ENCODE measurements around the gene DPF1. TPM values are rescaled to one million over a fixed set of nuclear protein-coding genes. Genes with fewer than 3 reads are reported as not detected.
A peak's percentile ranks its signal among the peaks of the same experiment; 100 is the strongest.

The DPF1 gene
- total and polyA plus RNA-seq, 2 donors (not counting 1 experiment from before 2014, with no cell fraction given) = 0.50 to 1.6 TPM

GRCh38 chr19:38185562-38185961 lies 38.5 kb downstream of the DPF1 start:
- H3K36me3 ChIP-seq (ENCODE audit: control insufficient read depth, insufficient read depth, low read length) = no peaks in the 10 kb centered on the region
- no peak overlapping the region for H3K4me2 ChIP-seq (ENCODE audit: extremely low read depth, insufficient read depth, low read length)
- H3K4me3 ChIP-seq (replicated peaks in 1 of 4; ENCODE audit: control extremely low read depth in 1 of 4, insufficient read depth in 1 of 4, low read depth in 3 of 4, low read length in 4 of 4) = no peak overlapping the region
- TF ChIP-seq EZH2 (IDR thresholded peaks at IDR 0.05; ENCODE audit: low read length, missing control alignments) = no peak
- TF ChIP-seq CTCF (conservative IDR thresholded peaks at IDR 0.05 in 1 of 2, IDR thresholded peaks at IDR 0.05 in 1 of 2; ENCODE audit: low read depth in 1 of 2, low read length in 2 of 2) = no peak
- H4K20me1 ChIP-seq (ENCODE audit: control insufficient read depth, extremely low read depth, insufficient read depth, low read length) = no peaks in the 10 kb centered on the region
- no peak for DNase-seq (ENCODE audit: low read depth in 2 of 2)
- H3K9me3 ChIP-seq (ENCODE audit: control insufficient read depth, insufficient read depth, low read depth, low read length) = no peaks in the 10 kb centered on the region
- no peaks in the 10 kb centered on the region for H3K79me2 ChIP-seq (ENCODE audit: control insufficient read depth, insufficient read depth, low read length)
- no peaks in the 10 kb centered on the region for H3K27me3 ChIP-seq (ENCODE audit: control insufficient read depth, insufficient read depth, low read length)
- no peak overlapping the region for H3K27ac ChIP-seq (ENCODE audit: insufficient read depth, low read length)
- H3K9ac ChIP-seq (ENCODE audit: insufficient read depth, low read length) = no peak overlapping the region
- H3K4me1 ChIP-seq (ENCODE audit: control insufficient read depth, extremely low read depth, insufficient read depth, low read length) = peaks cover 10% of the 10 kb centered on the region
- no peak overlapping the region for H2AFZ ChIP-seq (ENCODE audit: low read length)

DNA sequence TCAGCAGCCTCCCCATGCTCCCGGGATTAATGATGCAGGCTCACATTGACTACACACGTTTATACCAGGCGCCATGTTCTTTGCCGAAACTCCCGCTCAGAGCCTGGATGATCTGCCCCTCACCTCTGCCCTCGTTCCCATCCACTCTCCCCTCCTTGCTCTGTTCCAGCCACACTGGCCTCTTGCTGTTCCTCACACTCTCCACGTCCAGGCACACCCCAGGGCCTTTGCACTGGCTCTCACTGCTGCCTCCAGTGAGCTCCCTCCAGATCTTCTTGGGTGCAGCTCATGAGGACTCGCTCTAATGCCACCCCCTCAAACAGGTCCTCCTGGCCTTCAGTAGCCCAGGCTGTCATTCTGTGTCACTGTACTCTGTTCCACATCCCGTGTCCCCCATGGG lies 39.2 kb downstream of the DPF1 start:
- no peaks in the 10 kb centered on the region for H3K27me3 ChIP-seq (ENCODE audit: control insufficient read depth, insufficient read depth, low read length)
- no peak for TF ChIP-seq EZH2 (IDR thresholded peaks at IDR 0.05; ENCODE audit: low read length, missing control alignments)
- TF ChIP-seq CTCF (conservative IDR thresholded peaks at IDR 0.05 in 1 of 2, IDR thresholded peaks at IDR 0.05 in 1 of 2; ENCODE audit: low read depth in 1 of 2, low read length in 2 of 2) = no peak
- no peaks in the 10 kb centered on the region for H4K20me1 ChIP-seq (ENCODE audit: control insufficient read depth, extremely low read depth, insufficient read depth, low read length)
- peak overlapping the region; percentile 69 for H3K27ac ChIP-seq (ENCODE audit: insufficient read depth, low read length)
- no peak for DNase-seq (ENCODE audit: low read depth in 2 of 2)
- H3K9me3 ChIP-seq (ENCODE audit: control insufficient read depth, insufficient read depth, low read depth, low read length) = no peaks in the 10 kb centered on the region
- H3K4me3 ChIP-seq (replicated peaks in 1 of 4; ENCODE audit: control extremely low read depth in 1 of 4, insufficient read depth in 1 of 4, low read depth in 3 of 4, low read length in 4 of 4) = no peak overlapping the region
- H3K9ac ChIP-seq (ENCODE audit: insufficient read depth, low read length) = no peak overlapping the region
- H3K4me2 ChIP-seq (ENCODE audit: extremely low read depth, insufficient read depth, low read length) = no peak overlapping the region
- H3K4me1 ChIP-seq (ENCODE audit: control insufficient read depth, extremely low read depth, insufficient read depth, low read length) = peaks cover 10% of the 10 kb centered on the region
- H3K36me3 ChIP-seq (ENCODE audit: control insufficient read depth, insufficient read depth, low read length) = no peaks in the 10 kb centered on the region
- no peak overlapping the region for H2AFZ ChIP-seq (ENCODE audit: low read length)
- H3K79me2 ChIP-seq (ENCODE audit: control insufficient read depth, insufficient read depth, low read length) = no peaks in the 10 kb centered on the region

- no peaks in the 10 kb centered on the region for H4K20me1 ChIP-seq (ENCODE audit: control insufficient read depth, extremely low read depth, insufficient read depth, low read length)
- peak overlapping the region; percentile 76 for H2AFZ ChIP-seq (ENCODE audit: low read length)
- peak overlapping the region; percentile 82 for H3K4me2 ChIP-seq (ENCODE audit: extremely low read depth, insufficient read depth, low read length)
- H3K4me3 ChIP-seq (replicated peaks in 1 of 4; ENCODE audit: control extremely low read depth in 1 of 4, insufficient read depth in 1 of 4, low read depth in 3 of 4, low read length in 4 of 4) = peak overlapping the region; percentile 11 to 59 (median 42)
- DNase-seq (ENCODE audit: low read depth in 2 of 2) = peak in 1 of 2 donors; percentile 23
- peak overlapping the region; percentile 69 for H3K27ac ChIP-seq (ENCODE audit: insufficient read depth, low read length)
- no peaks in the 10 kb centered on the region for H3K9me3 ChIP-seq (ENCODE audit: control insufficient read depth, insufficient read depth, low read depth, low read length)
- no peaks in the 10 kb centered on the region for H3K36me3 ChIP-seq (ENCODE audit: control insufficient read depth, insufficient read depth, low read length)
- peak overlapping the region; percentile 36 for H3K9ac ChIP-seq (ENCODE audit: insufficient read depth, low read length)
- H3K79me2 ChIP-seq (ENCODE audit: control insufficient read depth, insufficient read depth, low read length) = no peaks in the 10 kb centered on the region
- TF ChIP-seq CTCF (conservative IDR thresholded peaks at IDR 0.05 in 1 of 2, IDR thresholded peaks at IDR 0.05 in 1 of 2; ENCODE audit: low read depth in 1 of 2, low read length in 2 of 2) (no peak), EZH2 (IDR thresholded peaks at IDR 0.05; ENCODE audit: low read length, missing control alignments) (no peak)
- no peaks in the 10 kb centered on the region for H3K27me3 ChIP-seq (ENCODE audit: control insufficient read depth, insufficient read depth, low read length)
- H3K4me1 ChIP-seq (ENCODE audit: control insufficient read depth, extremely low read depth, insufficient read depth, low read length) = peaks cover 10% of the 10 kb centered on the region
Observed at GRCh38 chr19:38183251-38183897, 40.6 kb downstream of the DPF1 start.
